Measurements from ENCODE around the gene ARHGAP10.

The ARHGAP10 gene

DNA sequence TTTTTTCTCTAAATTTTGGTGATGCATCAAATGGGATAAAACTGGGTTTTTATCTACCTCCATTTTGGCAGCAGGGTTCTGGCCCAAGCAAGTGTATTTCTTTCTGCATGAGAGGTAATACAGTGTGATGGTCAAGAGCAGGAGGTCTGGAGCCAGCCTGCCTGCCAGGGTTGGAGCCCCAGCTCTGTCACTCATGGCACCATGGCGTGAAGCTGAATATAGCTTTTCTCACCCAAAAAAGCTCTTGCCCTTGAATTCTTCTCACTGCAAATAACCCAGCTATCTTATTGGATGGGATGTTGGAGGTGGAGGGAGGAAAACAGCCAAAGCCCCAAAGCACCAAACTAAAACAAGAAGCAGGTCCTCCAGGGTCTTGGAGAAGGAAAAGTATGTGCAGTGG is 218.4 kb downstream of the ARHGAP10 start:
- DNase-seq (ENCODE audit: low read depth) = no peak

DNA sequence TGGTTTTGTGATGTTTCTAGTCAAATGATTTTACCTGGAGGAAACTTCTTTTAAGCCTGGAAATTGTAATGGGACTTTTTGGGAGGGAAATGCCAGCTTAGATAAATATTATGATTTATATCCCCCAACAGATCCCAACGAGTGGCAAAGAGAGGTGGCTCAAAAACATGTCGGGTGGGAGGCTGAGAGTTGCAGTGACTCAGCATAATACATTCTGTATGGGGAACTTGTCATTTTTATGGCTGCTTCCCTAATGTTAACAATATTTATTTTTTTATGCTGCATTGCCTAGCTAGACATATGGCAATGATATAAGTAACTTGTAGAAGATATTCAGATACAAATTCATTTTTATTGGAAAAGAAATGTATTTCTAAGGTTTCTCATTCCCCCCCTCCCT is 219.0 kb downstream of the ARHGAP10 start:
- no peak for DNase-seq (ENCODE audit: low read depth)

DNA sequence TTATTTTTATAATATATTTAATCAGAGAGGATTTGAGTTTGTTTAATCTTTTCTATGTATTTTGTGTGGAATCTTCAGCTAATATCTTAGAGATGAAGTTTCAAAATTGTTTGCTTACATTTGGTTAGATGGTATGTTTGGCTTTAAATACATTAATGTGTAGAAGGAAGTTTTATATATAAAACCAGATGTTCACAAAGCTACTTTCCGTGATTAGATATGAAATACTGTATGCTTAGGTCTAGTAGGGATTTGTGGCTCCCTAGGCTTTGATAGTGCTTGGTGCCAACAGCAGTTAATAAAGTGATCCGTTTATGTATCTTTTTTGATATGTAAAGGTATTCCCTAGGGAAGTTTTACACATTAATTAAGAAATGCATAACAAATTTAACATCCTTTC is 223.0 kb downstream of the ARHGAP10 start:
- DNase-seq (ENCODE audit: low read depth) = no peak

DNA sequence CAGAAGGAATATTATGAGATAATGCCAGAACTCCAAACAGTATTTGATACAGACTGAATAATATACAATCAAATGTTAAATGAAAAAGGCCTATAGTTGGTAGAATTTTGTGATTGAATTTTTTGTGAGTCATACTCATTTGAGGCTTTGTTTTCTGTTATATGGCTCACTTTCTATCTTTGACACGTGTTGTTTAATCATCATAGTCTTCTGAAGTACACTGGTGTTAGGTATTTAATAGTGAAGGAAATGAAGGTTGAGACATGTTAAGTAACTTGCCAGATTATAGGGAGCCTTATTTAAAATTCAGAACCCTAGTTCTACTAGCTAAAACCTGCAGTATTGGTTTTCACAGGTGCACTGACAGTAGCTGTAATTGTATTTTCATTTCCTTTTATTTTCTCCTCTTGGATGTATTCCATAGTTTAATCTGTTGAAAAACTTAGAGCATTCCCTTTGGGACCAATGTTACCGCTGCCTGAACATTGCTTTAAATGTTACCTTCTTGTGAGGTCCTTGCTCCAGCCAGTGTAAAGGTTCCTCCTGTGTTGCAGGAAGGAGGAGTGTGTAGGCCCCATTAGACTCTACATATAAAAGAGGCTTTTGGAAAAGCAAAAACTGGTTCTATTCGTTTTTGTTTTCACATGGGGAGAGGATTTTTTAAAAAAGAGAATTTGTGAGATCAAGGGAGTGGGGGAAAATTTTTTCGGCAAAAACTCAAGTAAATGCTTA is 224.1 kb downstream of the ARHGAP10 start:
- DNase-seq (ENCODE audit: low read depth) = no peak

DNA sequence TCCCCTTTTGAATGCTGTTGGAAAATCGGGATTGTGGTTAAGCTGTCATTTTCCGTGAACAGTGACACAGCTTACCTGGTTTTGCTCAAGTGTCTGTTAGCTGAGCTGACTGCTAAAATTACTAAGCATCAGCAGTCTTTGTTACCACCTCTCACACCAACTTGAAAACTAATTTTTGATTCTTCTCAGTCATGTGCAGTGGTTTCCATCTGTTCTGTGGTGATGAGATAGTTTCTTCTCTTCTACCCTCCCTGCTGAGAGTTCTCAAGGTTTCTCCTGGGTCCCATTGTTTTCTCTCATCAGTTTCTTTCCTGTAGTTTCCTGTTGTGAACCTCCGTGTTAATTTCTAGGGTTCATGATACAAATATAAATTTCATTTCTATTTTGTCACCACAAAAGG is 225.6 kb downstream of the ARHGAP10 start:
- no peak for DNase-seq (ENCODE audit: low read depth)

DNA sequence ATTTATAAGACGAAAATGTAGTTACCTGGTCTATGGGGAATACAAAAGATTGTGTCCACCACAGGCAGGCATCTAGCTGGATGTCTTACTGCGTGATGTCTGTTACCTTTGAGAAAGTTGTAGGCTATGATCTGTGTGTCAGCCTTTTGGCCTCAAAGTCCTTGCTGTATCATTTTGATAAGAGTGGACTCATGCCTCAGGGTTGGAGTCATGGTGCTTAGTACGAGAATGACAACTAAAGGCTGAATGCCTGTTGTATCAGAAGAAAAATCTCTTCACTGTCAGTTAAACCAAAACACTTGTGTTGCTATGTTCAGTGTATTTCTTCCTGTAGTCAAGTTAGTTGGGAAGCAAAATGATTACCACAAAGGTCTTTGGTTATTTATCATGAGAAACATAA is 226.2 kb downstream of the ARHGAP10 start:
- DNase-seq (ENCODE audit: low read depth) = no peak

DNA sequence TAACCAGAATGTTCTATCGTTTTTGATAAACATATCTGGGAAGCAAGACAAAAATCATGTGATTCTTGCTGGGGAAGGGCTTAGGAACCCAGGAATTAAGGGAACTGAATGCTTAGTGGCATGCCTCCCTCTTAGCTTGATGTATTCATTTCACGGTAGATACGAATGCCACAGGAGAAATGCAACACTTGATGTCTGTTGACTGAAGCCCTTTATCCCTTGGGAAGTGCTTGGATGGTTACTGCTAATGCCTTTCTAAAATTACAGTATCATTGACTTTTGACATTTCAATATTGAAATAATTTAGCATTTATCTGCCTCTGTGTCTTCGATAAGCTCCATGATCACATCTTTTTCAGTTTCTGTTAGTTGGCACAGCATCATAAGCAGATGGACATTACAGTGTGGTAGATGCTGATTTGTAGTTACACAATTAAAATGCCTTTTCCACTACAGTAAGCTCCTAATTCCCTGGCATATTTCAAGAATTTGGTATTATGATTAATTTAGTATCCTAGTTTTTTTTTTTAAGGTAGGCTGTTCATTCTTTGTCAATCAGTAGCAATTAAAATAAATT is 226.7 kb downstream of the ARHGAP10 start:
- DNase-seq (ENCODE audit: low read depth) = no peak

DNA sequence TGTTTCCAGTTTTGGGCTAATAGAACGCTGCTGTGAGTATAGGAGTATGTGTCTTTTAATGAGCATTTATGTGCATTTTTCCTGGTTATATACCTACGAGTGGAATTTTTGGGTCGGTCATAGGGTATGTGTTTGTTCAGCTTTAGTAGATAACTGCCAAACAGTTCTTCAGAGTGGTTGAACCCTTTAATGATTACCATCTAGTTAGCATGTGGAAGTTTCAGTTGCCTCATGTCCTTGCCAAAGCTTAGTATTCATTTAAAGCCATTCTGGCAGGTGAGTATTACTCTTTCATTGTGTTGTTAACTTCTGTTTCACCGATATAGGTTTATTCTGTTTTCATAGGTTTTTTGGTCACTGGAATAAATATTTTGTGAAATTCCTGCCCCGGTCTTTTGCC is 229.1 kb downstream of the ARHGAP10 start:
- no peak for DNase-seq (ENCODE audit: low read depth)

DNA sequence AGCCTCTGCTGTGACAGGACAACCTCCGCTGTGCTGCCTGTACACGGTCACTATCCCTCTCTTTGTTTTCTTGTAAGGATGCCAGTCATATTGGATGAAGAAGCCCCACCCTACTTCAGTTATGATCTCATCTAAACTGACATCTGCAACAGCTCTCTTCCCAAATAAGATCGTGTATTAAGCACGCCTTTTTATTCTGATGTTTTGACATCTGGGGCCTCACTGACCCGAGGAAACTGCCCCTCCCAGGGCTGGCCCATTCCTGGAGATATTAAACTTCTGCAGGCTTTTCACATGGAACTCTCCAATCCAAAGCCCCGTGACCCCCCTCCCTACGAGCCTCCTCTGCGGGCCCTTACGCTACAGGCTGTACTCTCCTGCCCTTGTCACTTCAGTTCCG is 232.0 kb downstream of the ARHGAP10 start:
- no peak for DNase-seq (ENCODE audit: low read depth)

DNA sequence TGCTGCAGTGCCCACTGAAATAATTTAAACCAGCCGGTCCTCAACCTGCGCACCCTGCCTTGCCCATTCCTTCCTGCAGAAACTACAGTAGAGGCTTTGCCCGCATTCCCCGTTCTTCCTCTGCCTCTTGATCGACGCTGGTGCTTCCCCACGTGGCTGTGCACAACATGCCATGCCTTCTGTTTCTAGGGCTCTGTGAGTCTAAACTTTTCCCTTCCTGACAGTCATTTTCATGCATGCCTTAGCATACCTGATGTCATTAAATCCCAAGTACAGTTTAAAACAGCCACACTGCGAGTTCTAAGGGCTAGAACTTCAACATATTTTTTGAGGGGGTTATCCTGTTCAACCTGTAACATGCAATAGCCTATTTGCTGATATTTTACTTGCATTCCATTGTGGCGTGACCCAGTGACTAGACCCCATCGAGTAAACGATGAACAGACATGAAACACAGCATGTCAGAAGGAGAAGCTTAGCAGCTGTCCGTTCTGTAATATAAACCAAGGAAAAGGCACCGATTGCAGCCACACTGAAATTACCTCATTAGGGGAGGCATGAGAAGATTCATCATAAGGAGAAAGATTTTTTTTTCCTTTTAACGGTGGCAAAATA is 232.5 kb downstream of the ARHGAP10 start:
- DNase-seq (ENCODE audit: low read depth) = no peak

DNA sequence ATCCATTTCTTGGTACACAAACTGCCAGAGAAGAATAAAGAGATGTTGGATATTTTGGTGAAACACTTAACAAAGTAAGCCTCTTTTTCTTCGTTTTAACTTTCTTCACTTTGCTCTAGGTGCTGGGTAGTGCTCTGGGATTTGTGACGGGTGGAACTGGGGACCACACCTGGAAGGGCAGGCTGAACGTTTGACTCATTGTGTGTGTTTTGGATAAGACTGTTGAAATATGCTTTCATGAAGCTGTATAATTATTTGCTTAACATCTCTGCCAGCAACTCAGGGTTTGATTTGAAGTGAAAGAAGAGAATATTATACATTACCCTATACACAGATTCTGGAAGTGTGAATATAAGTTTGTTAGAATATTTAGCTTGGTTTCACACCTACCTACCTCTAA is 233.2 kb downstream of the ARHGAP10 start:
- DNase-seq (ENCODE audit: low read depth) = no peak

DNA sequence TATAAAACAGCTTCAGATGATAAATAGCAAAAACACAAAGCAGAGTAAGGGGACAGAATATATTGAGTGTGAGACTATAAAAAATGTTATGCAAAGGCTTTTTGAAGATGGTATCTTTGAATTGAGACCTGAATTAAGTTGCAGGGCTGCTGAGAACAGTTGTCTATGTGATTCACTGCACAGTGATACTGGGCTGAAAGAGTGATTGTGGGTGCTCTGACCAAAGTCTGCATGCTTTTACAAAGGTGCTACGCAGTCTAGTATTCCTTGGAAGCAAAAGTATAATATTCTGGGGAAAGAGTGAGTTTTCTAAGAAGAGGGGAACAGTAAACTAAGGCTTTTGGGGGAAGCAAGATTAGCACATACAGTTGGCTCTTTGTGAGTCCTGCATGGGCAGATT is 234.0 kb downstream of the ARHGAP10 start:
- DNase-seq (ENCODE audit: low read depth) = no peak

DNA sequence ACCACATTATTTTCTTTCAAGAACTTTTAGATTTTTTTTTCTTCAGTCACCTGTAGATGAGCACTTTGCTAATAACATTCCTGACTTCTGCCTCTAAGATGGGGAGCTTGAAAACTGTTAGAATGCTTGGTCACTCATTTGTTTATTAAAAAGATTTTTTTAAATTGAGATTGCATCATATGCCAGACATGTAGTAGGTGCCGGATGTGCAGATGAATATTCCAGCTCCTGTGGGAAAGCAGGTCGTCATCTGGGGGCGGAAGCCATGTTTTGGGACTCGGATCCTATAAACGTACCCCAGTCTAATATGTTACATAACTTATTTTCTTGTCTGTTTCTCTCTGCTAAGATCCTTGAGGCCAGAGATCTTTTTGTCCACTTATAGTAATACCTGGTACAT is 236.8 kb downstream of the ARHGAP10 start:
- DNase-seq (ENCODE audit: low read depth) = no peak

DNA sequence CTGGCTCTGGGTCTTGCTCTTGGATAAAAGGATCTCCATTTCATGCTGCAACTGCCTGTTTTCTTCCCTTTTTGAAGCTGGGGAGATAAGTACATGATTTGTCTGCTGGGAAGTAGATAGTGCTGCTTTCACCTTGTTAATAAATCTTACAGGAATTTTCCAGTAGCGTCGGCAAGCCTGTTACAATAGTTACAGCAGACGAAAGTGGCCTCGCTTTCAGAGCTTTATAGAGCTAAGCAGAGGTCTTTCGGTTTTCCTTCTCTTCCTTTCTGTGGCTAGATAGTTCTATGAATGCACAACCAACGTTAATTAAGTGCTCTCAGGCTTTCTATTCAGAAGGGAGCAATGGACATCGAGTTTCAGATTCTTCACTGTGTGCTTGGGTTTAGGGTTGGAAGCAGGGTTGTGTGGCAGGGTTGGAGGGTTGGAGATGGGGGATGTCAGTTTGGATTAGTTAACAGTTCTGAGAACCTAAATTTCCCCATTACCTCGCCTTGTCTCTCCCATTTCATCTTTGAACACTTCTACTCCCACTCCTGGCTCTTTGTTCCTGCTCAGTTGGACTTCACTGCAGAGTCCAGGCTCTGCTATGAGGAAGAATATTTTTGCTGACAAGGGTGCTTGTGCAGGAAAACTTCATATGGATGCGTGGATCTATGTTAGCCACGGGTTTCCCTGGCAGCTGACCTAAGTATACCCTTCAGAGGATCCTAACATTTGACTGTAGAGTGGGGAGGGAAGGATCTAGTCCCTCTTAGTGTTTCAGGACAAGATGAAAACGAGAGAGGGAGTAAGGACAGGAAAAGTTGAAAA is 237.9 kb downstream of the ARHGAP10 start:
- no peak for DNase-seq (ENCODE audit: low read depth)

DNA sequence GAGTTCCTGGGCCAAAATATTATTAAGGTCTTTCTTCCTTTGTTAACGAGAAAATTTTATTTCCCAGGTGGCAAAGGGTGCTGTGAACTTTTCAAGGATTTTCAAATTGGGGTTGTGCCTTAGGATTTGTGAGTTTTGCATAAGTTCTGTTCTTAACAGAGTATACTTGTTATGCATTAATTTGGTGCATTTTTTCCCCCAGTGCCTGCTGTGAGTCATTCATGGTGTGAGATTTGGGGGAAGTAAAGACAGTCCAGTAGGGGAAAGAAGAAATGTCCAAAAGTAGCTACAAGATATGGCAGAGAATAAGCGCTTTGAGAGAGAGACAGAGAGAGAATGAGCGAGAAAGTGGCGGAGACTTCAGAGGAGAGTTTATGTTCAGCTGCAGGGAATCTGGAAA is 239.2 kb downstream of the ARHGAP10 start:
- no peak for DNase-seq (ENCODE audit: low read depth)

DNA sequence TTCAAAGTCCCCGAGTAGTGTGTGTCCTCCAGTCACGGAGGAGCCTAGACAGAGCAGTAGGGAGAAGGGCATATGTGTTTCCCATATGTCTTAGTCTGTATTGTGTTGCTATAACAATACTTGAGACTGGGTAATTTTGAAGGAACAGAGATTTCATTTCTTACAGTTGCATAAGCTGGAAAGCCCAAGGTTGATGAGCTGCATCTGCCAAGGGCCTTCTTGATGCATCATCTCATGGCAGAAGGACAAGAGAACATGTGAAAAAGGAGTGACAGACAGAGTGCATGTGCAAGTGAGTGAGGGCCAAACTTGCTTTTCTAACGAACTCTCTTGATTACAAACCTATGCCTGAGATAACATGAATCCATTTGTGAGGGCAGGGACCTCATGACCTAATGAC is 243.4 kb downstream of the ARHGAP10 start:
- no peak for DNase-seq (ENCODE audit: low read depth)

DNA sequence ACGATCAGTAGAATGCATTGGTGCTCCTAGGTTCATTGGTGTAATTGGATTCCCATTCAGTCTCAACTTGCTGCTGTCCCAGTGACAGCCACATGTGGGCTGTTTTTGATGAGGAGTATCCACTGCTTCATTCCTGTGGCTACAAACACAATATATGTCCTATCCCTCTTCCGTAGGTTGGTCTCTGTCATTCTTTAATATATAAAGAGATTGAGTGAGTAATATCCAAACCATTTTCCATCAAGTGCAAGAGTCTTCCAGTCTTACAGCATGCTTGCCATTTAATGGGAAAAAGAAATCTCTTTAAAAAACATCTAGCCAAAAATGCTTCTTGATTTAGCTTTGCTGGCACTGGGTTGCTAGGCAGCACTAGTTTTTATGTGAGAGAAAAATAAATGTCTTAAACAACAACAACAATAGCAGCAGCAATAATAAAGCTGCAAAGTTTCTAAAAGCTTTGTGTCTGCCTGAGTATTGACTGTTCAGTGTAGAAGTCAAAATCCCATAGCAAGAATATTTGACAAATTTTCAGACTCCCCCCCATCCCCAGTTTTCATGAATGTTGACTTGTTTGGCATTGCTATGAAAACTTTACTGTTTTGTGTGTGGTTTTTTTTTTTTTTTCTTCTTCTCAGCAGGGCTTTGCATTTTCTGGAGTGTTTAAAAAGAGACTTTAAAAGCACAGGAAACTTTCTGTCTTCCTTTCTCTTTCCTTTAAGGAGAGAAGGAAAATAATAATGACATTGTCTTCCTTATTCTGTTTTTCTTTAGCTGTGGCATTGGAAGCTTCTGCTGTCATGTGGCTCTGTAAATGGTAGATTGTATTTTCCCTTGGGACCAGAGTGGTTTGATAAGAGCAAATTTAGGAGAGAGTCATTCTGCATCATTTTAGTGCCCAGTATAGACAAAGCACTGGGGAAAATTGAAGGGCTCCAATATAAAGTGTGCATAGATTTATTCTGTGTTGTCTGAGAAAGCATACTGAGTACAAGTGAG is 244.3 kb downstream of the ARHGAP10 start:
- DNase-seq (ENCODE audit: low read depth) = no peak

DNA sequence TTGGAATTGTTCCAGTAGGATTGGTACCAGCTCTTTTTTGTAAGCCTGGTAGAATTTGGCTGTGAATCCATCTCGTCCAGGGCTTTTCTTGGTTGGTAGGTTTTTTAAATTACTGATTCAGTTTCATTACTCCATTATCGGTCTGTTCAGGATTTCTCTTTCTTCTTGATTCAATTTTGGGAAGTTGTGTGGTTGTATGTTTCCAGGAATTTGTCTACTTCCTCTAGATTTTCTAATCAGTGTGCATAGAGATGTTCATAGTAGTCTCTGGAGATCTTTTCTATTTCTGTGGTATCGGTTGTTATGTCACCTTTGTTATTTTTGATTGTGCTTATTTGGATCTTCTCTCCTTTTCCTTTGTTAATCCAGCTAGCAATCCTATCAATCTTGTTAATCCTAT is 248.7 kb downstream of the ARHGAP10 start:
- no peak for DNase-seq (ENCODE audit: low read depth)

DNA sequence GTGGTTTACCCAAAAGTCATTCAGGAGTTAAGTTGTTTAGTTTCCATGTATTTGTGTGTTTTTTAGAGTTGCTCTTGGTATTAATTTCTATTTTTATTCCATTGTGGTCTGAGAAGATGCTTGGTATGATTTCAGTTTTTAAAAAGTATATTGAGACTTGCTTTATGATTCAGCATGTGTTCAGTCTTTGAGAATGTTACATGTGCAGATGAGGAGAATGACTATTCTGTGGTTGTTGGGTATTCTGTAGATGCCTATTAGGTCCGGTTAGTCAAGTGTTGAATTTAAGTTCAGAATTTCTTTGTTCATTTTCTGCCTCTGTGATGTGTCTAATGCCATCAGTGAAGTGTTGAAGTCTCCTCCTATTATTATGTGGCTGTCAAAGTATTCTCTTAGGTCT is 249.4 kb downstream of the ARHGAP10 start:
- DNase-seq (ENCODE audit: low read depth) = no peak

DNA sequence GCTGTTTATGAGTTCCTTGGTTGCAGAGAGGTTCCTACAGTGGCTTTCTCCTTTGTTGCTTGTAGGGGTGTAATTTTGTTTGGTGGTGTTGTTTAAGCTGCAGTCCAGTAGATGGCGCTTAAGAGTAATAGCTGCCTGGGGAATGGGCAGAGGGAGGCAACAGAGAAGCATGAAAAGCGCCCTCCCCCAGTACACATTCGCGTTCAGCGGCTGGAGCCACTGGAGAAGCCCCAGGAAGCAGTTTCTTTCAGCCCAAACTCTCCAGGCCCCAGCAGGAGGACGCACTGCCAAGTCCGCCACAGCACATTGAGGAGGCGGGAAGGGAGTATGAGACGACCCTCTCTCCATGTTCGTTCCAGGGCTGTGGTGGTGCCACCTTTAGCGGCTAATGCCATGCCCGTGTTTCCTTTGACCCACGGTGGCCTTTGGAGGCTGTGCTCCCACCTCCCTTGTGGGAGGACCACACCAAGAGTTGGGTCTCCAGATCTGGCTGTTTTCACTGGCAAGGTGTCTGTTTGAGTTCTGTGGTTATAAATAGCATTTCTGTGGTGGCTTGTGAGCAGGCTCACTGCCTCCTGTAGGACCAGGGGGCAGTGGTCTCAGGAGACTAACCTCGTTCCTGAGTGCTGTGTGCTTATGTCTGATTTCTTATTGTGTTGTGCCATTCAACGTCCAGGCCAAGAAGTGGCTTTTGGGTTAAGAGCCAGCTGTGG is 252.3 kb downstream of the ARHGAP10 start:
- no peak for DNase-seq (ENCODE audit: low read depth)

DNA sequence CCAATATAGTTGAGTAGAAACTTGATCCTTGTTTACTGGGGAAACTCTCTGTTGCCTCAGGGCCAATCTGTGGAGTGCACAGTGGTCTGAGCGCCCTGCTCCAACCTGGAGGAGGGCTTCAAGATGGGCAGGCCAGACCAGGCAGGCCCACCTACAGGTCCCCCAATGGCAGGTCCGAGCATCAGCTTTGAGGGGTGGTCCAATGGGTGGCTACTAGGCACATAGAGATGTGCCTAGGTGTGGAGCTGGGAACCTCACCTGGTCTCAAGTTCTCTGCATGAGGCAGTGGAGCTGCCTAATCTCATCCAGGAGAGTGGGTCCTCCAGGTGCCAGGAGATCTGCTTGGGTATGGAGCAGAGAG is 252.9 kb downstream of the ARHGAP10 start:
- DNase-seq (ENCODE audit: low read depth) = no peak
